ENCODE data around the gene MYF5.
"Not testable (repeated sequence)": the region's sequence is repeated elsewhere in the genome, so short reads cannot be mapped to it uniquely, and the experiment has no call there.

The MYF5 gene

GRCh38 chr12:80716696-80717469, at the start of gene MYF5:
TSS of gene MYF5 (plus strand) at chr12:80716912. CDS start at chr12:80717064, 152 bp downstream.
- Histone ChIP-seq H3K27me3 (ENCODE audit: insufficient read depth, low read length) (no peaks in the 10 kb centered on the region), H2AFZ (ENCODE audit: low read depth, low read length) (no peak within 1 kb of the TSS), H3K9me3 (ENCODE audit: low read length) (no peaks in the 10 kb centered on the region), H3K4me3 (ENCODE audit: low read length) (no peak within 1 kb of the TSS), H3K4me1 (ENCODE audit: insufficient read depth, low read length) (no peaks in the 10 kb centered on the region), H3K36me3 (ENCODE audit: insufficient read depth, low read length) (no peaks in the 10 kb centered on the region)

- Histone ChIP-seq H3K36me3 (ENCODE audit: insufficient read depth, low read length) (no peaks in the 10 kb centered on the region), H2AFZ (ENCODE audit: low read depth, low read length) (no peak overlapping the region), H3K4me1 (ENCODE audit: insufficient read depth, low read length) (no peaks in the 10 kb centered on the region), H3K9me3 (ENCODE audit: low read length) (no peaks in the 10 kb centered on the region), H3K27me3 (ENCODE audit: insufficient read depth, low read length) (no peaks in the 10 kb centered on the region), H3K4me3 (ENCODE audit: low read length) (no peak overlapping the region)
Measured at GRCh38 chr12:80670214-80670613, 46.5 kb upstream of the MYF5 start.

GRCh38 chr12:80676042-80676636, 40.6 kb upstream of the MYF5 start:
- not testable (repeated sequence) for H3K9me3 ChIP-seq (ENCODE audit: low read length); H3K27me3 ChIP-seq (ENCODE audit: insufficient read depth, low read length); H2AFZ ChIP-seq (ENCODE audit: low read depth, low read length); H3K4me3 ChIP-seq (ENCODE audit: low read length); H3K36me3 ChIP-seq (ENCODE audit: insufficient read depth, low read length); H3K4me1 ChIP-seq (ENCODE audit: insufficient read depth, low read length)

GRCh38 chr12:80676856-80677255, 39.9 kb upstream of the MYF5 start:
- H3K27me3 ChIP-seq (ENCODE audit: insufficient read depth, low read length), result no peaks in the 10 kb centered on the region
- no peak overlapping the region for H3K4me3 ChIP-seq (ENCODE audit: low read length)
- H3K9me3 ChIP-seq (ENCODE audit: low read length), result no peaks in the 10 kb centered on the region
- no peaks in the 10 kb centered on the region for H3K4me1 ChIP-seq (ENCODE audit: insufficient read depth, low read length)
- H3K36me3 ChIP-seq (ENCODE audit: insufficient read depth, low read length), result no peaks in the 10 kb centered on the region
- no peak overlapping the region for H2AFZ ChIP-seq (ENCODE audit: low read depth, low read length)

GRCh38 chr12:80677994-80678393, 38.7 kb upstream of the MYF5 start:
- H3K27me3 ChIP-seq (ENCODE audit: insufficient read depth, low read length), result no peaks in the 10 kb centered on the region
- no peaks in the 10 kb centered on the region for H3K4me1 ChIP-seq (ENCODE audit: insufficient read depth, low read length)
- no peaks in the 10 kb centered on the region for H3K9me3 ChIP-seq (ENCODE audit: low read length)
- H2AFZ ChIP-seq (ENCODE audit: low read depth, low read length), result no peak overlapping the region
- H3K36me3 ChIP-seq (ENCODE audit: insufficient read depth, low read length), result no peaks in the 10 kb centered on the region
- H3K4me3 ChIP-seq (ENCODE audit: low read length), result no peak overlapping the region

GRCh38 chr12:80679346-80680131, 37.2 kb upstream of the MYF5 start:
- Histone ChIP-seq H3K4me1 (ENCODE audit: insufficient read depth, low read length) (no peaks in the 10 kb centered on the region), H2AFZ (ENCODE audit: low read depth, low read length) (no peak overlapping the region), H3K36me3 (ENCODE audit: insufficient read depth, low read length) (no peaks in the 10 kb centered on the region), H3K9me3 (ENCODE audit: low read length) (no peaks in the 10 kb centered on the region), H3K4me3 (ENCODE audit: low read length) (no peak overlapping the region), H3K27me3 (ENCODE audit: insufficient read depth, low read length) (no peaks in the 10 kb centered on the region)

GRCh38 chr12:80681287-80681686, 35.4 kb upstream of the MYF5 start:
- H3K4me1 ChIP-seq (ENCODE audit: insufficient read depth, low read length), result no peaks in the 10 kb centered on the region
- H3K27me3 ChIP-seq (ENCODE audit: insufficient read depth, low read length), result no peaks in the 10 kb centered on the region
- H3K36me3 ChIP-seq (ENCODE audit: insufficient read depth, low read length), result no peaks in the 10 kb centered on the region
- H3K9me3 ChIP-seq (ENCODE audit: low read length), result no peaks in the 10 kb centered on the region
- H3K4me3 ChIP-seq (ENCODE audit: low read length), result no peak overlapping the region
- H2AFZ ChIP-seq (ENCODE audit: low read depth, low read length), result no peak overlapping the region

GRCh38 chr12:80681786-80682185, 34.9 kb upstream of the MYF5 start:
- H3K36me3 ChIP-seq (ENCODE audit: insufficient read depth, low read length), result no peaks in the 10 kb centered on the region
- H3K4me3 ChIP-seq (ENCODE audit: low read length), result no peak overlapping the region

GRCh38 chr12:80684077-80684495, 32.6 kb upstream of the MYF5 start:
- Histone ChIP-seq H3K36me3 (ENCODE audit: insufficient read depth, low read length) (no peaks in the 10 kb centered on the region), H3K4me1 (ENCODE audit: insufficient read depth, low read length) (no peaks in the 10 kb centered on the region), H3K4me3 (ENCODE audit: low read length) (no peak overlapping the region), H2AFZ (ENCODE audit: low read depth, low read length) (no peak overlapping the region), H3K9me3 (ENCODE audit: low read length) (no peaks in the 10 kb centered on the region), H3K27me3 (ENCODE audit: insufficient read depth, low read length) (no peaks in the 10 kb centered on the region)

More at GRCh38 chr12:80681786-80682185, 34.9 kb upstream of the MYF5 start:
- no peaks in the 10 kb centered on the region for H3K9me3 ChIP-seq (ENCODE audit: low read length)
- H3K4me1 ChIP-seq (ENCODE audit: insufficient read depth, low read length), result no peaks in the 10 kb centered on the region
- H2AFZ ChIP-seq (ENCODE audit: low read depth, low read length), result no peak overlapping the region
- no peaks in the 10 kb centered on the region for H3K27me3 ChIP-seq (ENCODE audit: insufficient read depth, low read length)

- Histone ChIP-seq H3K9me3 (ENCODE audit: low read length) (no peaks in the 10 kb centered on the region), H2AFZ (ENCODE audit: low read depth, low read length) (no peak overlapping the region), H3K4me3 (ENCODE audit: low read length) (no peak overlapping the region), H3K36me3 (ENCODE audit: insufficient read depth, low read length) (no peaks in the 10 kb centered on the region), H3K4me1 (ENCODE audit: insufficient read depth, low read length) (no peaks in the 10 kb centered on the region), H3K27me3 (ENCODE audit: insufficient read depth, low read length) (no peaks in the 10 kb centered on the region)
Measured at GRCh38 chr12:80690090-80690489, 26.6 kb upstream of the MYF5 start.

- H3K9me3 ChIP-seq (ENCODE audit: low read length), result no peaks in the 10 kb centered on the region
- H3K4me3 ChIP-seq (ENCODE audit: low read length), result no peak overlapping the region
- no peaks in the 10 kb centered on the region for H3K4me1 ChIP-seq (ENCODE audit: insufficient read depth, low read length)
- no peak overlapping the region for H2AFZ ChIP-seq (ENCODE audit: low read depth, low read length)
- H3K36me3 ChIP-seq (ENCODE audit: insufficient read depth, low read length), result no peaks in the 10 kb centered on the region
- H3K27me3 ChIP-seq (ENCODE audit: insufficient read depth, low read length), result no peaks in the 10 kb centered on the region
Measured at GRCh38 chr12:80690513-80690912, 26.2 kb upstream of the MYF5 start.

- Histone ChIP-seq H3K36me3 (ENCODE audit: insufficient read depth, low read length) (no peaks in the 10 kb centered on the region), H3K4me1 (ENCODE audit: insufficient read depth, low read length) (no peaks in the 10 kb centered on the region), H2AFZ (ENCODE audit: low read depth, low read length) (no peak overlapping the region), H3K4me3 (ENCODE audit: low read length) (no peak overlapping the region), H3K27me3 (ENCODE audit: insufficient read depth, low read length) (no peaks in the 10 kb centered on the region), H3K9me3 (ENCODE audit: low read length) (no peaks in the 10 kb centered on the region)
Measured at GRCh38 chr12:80692114-80692513, 24.6 kb upstream of the MYF5 start.

- H3K9me3 ChIP-seq (ENCODE audit: low read length), result no peaks in the 10 kb centered on the region
Measured at GRCh38 chr12:80697270-80697887, 19.3 kb upstream of the MYF5 start.

More at GRCh38 chr12:80697270-80697887, 19.3 kb upstream of the MYF5 start:
- H2AFZ ChIP-seq (ENCODE audit: low read depth, low read length), result no peak overlapping the region
- no peak overlapping the region for H3K4me3 ChIP-seq (ENCODE audit: low read length)
- H3K4me1 ChIP-seq (ENCODE audit: insufficient read depth, low read length), result no peaks in the 10 kb centered on the region
- no peaks in the 10 kb centered on the region for H3K27me3 ChIP-seq (ENCODE audit: insufficient read depth, low read length)
- no peaks in the 10 kb centered on the region for H3K36me3 ChIP-seq (ENCODE audit: insufficient read depth, low read length)

Measured in neuron (in vitro differentiated cells).